Raji (cell line): ENCODE results near the gene S1PR2.

Source experiments
- POLR2A ChIP-seq: IDR thresholded peaks from 2 replicates; pipeline ENCODE4 v1.6.1; 2011; ENCODE audit warnings: low read depth, low read length, control low read depth; ENCODE audit not compliant: insufficient read depth

The S1PR2 gene

DNA sequence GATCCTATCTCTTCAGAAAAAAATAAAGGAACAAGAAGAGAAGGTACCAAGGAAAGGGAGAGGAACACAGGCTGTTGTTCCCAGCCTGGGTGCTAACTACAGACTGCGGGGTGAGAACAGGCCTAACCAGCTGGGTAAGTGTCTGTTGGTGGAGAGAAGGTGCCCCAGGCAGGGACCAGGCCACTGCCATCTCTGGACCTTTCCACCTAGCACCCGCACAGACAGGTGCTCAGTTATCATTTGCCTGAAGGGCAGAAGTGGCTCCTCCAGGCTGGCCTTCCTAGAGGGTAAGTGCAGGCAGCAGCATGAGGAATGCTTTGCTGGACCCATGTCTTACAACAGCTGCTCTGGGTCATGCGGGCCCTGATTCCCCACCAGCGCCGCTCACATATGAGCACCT, 46.5 kb downstream of the S1PR2 start:
- no peak for TF ChIP-seq POLR2A

DNA sequence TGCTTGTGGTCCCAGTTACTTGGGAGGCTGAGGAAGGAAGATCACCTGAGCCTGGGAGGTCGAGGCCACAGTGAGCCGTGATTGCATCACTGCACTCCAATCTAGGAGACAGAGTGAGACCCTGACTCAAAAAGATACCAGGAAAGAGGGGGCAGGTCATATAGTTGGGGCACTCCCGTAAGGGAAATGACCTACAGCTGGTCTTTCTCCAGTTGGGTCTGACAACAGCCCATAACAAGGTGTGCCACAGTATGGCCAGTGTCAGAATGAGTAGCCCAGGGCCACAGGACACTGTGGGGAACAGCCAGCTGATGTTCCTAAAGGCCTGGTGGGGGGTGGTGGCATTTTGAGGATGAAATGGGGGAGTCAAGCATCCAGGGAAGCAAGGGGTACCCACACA, 47.2 kb downstream of the S1PR2 start:
- TF ChIP-seq POLR2A, result no peak

DNA sequence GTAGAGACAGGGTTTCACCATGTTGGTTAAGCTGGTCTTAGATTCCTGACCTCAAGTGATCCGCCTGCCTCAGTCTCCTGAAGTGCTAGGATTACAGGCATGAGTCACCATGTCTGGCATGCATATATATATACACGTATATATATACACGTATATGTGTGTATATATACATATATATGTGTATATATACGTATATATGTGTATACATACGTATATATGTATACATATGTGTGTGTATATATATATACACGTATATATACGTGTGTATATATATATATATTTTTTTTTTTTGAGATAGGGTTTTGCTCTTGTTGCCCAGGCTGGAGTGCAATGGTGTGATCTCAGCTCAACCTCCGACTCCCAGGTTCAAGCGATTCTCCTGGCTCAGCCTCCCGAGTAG, 48.3 kb downstream of the S1PR2 start:
- no peak for TF ChIP-seq POLR2A

DNA sequence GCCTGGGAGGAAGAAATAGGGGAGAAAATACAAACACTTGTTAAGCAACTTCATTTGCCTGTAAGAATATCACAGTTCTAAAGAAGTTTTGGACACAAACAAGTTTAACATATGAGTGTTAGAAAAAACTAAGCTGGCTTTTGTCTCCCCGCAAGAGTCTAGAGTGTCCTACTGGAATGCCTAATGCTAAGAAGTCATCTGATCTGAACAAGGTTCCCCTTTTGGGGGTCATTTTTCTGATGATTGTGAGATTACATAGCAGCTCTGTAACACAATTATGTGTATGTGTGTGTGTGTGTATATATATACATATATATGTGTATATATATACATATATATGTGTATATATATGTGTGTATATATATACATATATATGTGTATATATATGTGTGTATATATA, 49.1 kb downstream of the S1PR2 start:
- TF ChIP-seq POLR2A, result no peak

DNA sequence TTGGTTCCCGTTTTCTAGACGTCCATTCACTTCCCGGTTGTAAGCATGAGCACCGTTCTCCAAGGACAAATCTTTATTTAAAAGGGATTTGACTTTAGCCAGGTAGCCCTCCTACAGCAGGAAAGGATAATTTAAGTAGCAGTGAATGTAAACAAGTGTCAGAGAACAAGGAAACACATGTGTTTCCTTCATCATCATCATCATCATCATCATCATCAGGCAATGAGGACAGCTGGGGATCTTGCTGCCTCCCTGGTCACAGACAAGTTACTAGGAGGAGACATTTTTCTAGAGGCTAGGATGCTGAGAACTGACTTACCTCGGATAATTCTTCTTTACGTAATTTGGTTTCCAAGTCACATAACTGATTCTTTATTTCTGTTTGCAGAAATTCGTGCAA, 50.7 kb downstream of the S1PR2 start:
- TF ChIP-seq POLR2A, result no peak

DNA sequence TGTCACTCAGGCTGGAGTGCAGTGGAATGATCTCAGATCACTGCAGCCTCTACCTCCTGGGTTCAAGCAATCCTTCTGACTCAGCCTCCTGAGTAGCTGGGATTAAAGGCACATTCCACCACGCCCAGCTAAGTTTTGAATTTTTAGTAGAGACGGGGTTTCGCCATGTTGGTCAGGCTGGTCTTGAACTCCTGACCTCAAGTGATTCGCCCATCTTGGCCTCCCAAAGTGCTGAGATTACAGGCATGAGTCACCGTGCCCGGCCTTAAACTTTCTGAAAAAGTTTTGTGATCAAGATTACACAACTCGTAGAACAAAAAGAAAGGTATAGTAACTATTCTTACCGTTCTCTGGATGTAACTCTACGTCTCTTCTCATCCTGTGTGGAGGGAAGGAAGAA, 57.6 kb downstream of the S1PR2 start:
- no peak for TF ChIP-seq POLR2A
